SK-N-SH (cell line): ENCODE data around the gene EVI2B.

Source experiments
- CTCF ChIP-seq: fragments of 200-600 bp; sonication (generic); IDR thresholded peaks from 2 replicates; pipeline ENCODE4 v1.6.1; 2017; ENCODE audit warnings: antibody characterized with exemption, mild to moderate bottlenecking, moderate library complexity
- EZH2phosphoT487 ChIP-seq: fragments of 200-600 bp; sonication (generic); IDR thresholded peaks from 2 replicates; pipeline ENCODE4 v1.6.1; 2017; ENCODE audit warnings: low read depth, mixed run types, mild to moderate bottlenecking, antibody characterized with exemption, moderate library complexity, borderline replicate concordance
- MEF2A ChIP-seq: IDR thresholded peaks from 2 replicates; pipeline ENCODE4 v1.4.0; 2012; ENCODE audit warnings: low read depth, borderline replicate concordance
- SMC3 ChIP-seq: IDR thresholded peaks from 2 replicates; pipeline ENCODE4 v1.6.1; 2012; ENCODE audit warnings: low read depth, low read length, improper control_type of control experiment

- TF ChIP-seq MEF2A (no peak), SMC3 (no peak), EZH2phosphoT487 (no peak), CTCF (no peak)
Measured at GRCh38 chr17:31260151-31260550, 53.7 kb downstream of the EVI2B start.
